HG03135 (cell line): Measurements from ENCODE around the gene PRDM16.

Experiments used
- ATAC-seq: cut with Tn5 transposase; IDR thresholded peaks from one replicate; pipeline ENCODE4 v1.9.1; 2021; ENCODE audit warnings: mild to moderate bottlenecking, moderate library complexity; ENCODE audit not compliant: unreplicated experiment

Gene PRDM16

DNA sequence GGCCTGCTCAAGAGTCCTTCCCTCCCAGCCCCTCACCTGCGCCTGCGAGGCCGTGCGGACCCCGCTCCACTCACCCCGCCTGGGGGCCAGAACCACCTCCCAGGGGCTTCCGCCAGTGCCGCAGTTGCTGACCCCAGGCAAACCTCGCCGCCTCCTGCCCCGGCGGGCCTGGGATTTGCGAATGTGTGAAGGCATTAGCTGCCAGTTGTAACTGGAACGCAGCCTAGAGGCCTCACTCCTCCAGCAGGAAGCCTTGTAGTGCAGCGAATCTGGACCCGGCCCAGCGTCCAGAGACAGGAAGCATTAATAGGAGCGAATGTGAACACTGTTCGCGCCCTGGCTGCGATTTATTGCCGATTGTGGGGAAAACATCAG lies 244.6 kb downstream of the PRDM16 start:
- no peak for ATAC-seq

DNA sequence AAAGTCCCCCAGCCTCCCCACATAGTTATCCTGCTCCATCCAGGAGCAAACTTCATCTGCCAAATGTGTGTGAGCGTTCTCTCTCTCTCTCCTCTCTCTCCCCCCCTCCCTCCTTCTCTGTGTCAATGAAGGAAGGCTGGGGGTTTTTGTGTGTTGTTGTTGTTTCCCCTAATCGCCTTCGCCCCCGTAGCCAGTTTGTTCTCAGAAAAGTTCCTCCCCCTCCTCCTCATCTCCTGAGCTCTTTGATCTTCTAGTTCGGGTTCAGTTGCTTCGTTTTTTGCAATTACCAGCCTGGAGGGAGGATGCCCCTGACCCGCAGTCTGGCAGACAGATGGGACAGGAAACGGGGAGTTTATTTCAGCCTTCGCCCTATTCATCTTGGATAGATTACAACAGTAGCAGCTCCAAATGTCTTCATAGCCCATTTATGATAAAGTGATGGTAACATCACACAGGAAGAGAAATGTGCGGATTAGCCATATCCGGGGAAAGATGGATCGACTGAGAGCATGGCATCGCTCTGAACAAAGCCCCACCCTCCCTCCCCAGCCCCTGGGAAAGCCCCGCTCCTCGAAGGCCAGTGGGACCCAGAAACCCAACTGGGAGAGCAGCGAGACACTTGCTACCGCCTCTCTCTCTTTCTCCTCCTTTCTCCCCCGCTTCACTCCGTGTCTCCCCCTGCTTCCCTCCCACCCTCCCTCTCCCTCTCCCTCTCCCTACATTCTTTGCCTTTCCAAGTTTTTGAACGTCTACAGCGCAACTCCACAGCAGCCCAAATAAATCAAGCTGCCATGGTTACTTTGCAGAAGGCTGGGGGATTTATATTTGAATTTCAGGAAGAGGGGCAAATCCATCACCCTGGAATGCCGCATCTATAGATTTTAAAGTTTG lies 245.7 kb downstream of the PRDM16 start:
- ATAC-seq: no peak

- no peak for ATAC-seq
Measured at GRCh38 chr1:3315399-3316339, 246.7 kb downstream of the PRDM16 start.

DNA sequence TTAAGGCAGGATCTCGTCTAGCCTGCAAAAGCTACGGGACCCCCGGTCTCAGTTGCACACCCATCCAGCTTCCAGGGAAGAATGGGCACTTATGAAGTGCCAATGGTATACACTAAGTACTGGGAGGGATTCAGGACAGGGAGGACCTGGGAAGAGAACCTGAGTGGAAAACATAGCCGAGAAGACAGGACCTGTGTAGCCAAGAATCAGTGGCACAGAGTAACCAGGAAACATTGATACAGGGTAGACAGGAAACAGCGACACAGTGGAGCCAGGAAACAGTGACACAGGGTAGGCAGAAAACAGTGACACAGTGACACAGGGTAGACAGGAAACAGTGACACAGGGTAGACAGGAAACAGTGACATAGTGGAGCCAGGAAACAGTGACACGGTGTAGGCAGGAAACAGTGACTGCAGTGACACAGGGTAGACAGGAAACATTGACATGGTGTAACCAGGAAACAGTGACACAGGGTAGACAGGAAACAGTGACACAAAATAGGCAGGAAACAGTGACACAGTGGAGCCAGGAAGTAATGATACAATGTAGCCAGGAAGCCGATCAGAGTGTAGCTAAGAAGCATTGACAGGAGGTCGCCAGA lies 247.4 kb downstream of the PRDM16 start:
- ATAC-seq: no peak

DNA sequence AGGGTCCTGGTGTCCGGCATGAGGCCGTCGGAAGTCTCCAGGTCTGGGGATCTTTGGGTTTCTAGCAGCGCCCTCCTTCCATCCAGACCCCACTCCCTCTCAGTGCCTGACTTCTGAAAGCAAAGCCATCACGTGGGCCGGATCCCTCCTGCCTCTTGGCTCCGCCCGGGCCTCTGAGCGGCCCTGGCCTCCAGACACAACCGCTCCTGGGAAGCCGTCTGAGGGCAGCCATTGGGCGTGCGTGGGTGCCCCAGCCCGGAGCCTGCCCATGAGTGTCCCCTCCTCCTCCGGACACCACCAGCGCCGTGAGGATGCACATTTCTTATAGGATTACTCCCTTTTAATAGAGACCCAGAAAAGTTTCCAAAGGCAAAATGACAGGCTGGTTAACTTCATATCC lies 248.5 kb downstream of the PRDM16 start:
- no peak for ATAC-seq

GRCh38 chr1:3318329-3318728 lies 249.3 kb downstream of the PRDM16 start:
- ATAC-seq: no peak

GRCh38 chr1:3319874-3320245 lies 250.9 kb downstream of the PRDM16 start:
- no peak for ATAC-seq

DNA sequence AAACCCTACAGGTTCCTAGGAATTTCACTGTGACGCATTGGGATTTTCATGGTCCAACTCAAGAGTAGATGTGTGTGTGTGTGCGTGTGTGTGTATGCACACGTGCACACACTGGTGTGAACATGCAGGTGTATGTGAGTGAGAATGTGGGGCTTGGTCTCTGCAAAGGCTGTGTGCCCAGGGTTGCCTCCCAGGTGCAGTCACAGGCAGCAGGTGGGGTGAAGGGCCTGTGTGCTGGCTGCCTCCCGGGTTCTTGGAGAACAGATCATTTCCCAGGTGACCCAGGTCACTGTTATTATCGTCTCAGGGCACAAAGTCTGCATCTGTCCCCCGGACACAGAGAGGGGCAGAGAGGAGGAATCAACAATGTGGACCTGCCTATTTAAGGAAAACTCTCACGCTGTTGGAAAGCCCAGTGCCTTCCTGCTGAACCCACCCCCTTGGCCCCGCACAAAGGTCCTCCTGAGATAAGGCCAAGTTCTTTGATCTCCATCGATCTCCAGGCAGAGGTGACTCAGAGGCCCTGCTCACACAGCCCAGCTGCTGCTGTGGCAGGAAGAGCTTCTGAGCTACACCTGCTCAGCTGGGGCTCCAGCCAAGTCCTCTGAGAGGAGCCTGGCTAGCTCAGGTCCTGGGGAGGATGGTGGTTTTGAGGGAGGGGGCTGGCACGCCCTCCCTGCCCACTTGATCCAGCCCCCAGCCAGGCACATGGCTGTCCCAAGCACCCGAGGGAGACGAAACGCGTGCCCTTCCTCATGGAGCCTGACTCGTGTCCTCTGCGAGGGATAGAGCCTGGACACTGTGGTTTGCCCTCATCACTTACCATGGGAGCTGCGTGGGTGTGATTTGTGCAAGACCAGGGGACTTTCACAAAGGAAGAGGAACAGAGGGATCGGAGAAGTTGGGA lies 251.5 kb downstream of the PRDM16 start:
- no peak for ATAC-seq

GRCh38 chr1:3321559-3322449 lies 252.8 kb downstream of the PRDM16 start:
- no peak for ATAC-seq

- no peak for ATAC-seq
Measured at GRCh38 chr1:3322450-3323020, 253.5 kb downstream of the PRDM16 start.

DNA sequence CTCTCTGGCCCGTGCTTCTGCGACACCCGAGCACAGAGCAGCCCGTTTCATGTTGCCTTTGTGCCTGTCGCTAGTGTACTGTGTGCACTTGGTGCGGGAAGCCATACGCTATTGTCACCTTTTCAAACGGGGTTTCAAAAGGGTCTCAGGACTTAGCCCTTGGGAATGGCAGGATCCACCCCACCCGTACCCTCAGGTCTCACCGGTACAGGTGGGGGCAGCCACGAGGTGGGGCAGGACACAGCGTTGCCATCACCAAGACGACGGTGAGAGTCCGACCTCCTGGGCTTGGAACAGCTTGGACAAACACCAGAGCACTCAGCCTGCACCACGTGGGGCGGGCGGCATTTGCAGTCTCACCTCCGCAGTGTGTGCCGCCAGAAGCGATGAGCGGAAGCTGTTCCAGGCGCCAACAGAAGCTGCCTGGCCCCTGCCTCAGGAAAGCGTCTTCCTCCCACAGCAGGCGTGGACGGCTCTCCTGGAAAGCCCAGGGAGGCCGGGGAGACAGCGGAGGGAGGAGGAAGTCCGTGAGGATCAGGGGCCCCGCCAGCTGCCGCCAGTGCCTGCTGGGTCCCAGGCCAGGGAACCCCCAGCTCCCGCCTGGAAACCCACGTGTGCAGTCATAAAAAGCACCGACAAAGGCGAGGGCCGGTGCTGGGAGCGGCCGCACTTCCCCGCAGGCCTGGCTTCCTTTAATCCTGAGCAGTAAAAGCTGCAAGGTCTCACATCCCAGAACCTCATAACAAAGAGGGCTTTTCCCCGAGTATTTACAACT lies 254.2 kb downstream of the PRDM16 start:
- ATAC-seq: no peak

DNA sequence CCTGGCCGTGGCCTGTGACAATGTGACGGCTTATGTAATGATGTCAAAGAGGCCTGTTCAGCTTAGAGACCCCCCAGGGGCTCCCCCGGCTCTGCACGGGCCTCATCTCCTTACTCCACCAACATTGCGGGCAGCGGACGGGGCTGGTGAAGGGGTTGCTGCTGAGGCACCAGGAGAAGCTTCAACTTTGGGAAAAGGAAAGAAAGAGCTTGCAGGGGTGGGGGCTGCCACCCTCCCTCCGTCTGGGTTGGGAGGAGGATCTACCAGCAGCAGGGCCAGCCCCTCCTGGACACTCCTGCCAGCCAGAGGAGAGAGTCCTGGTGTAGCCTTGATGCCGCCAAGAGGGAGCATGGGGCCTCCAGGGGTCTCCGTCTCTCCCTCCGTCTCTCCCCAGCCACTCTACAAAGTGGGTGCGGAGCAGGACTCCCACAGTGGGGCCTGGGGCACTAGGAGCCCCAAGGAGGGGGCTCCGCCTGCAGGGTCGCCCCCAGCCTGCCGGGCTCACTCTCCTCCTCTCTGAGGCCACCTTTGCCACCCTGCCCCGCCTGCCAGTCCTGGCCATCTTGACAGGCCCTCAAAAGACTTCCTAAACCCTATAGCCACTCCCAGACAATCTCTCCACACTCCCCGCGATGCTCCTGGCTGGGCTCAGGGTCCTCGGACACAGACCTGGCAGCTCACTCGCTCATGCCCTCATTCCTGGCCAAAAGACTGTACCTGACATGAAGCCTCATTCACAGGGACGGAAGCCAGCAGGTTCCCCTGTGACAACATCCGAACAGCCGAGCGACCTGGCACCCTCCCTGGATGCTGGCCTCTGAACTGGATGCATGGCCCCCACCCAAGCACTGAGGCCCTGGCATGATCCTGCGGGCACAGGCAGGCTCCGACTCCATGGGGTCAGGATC lies 255.0 kb downstream of the PRDM16 start:
- ATAC-seq: no peak

- no peak for ATAC-seq
Measured at GRCh38 chr1:3324704-3325535, 255.9 kb downstream of the PRDM16 start.

DNA sequence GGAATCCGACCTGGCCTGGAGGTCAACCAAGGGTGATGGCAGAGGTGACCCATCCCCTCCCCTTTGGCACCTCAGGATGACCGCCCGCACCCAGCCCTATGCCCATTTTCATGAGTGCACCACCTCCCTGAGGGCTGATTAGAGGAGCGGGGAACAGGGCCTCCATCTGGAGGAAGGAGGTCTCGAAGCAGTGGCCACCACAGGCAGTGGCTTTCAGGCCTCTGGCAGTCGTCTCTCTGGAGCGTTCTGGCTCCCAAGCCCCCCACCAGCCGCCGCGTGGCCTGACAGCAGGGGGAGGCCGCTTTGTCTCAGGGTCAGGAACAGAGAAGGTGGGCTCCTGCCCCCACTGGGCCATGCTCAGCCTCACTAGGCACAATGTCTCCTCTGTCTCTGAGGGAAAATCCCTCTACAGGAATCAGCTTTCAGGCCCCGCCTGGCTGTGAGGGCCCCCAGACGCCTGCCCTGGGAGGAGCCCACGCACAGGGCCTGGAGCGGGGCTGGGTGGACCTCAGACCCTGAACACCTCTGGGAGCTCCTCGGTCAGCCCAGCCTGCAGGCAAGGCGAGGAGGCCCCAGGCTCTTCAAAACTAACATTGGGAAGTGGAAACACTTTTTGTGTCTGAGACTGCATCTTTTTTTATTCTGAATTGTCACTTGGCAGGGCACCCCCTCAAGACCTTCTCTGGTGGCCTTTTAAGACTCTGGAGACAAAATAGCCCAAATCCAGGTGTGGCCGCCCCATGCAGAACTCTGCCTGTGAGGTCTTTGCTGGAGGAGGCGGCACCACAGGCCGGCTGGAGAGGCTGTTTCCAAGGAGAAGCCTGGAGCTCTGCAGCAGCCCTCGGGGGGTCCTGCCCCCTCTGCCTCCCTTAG lies 257.7 kb downstream of the PRDM16 start:
- no peak for ATAC-seq

- ATAC-seq: no peak
Measured at GRCh38 chr1:3327389-3327702, 258.3 kb downstream of the PRDM16 start.
